HEK293T (cell line): ENCODE data around the gene CMTM4.

Experiments used
- CTCF ChIA-PET: fragments of 350-600 bp; formaldehyde crosslinking; extraction: SDS; loops from one replicate; lab custom pipeline; 2021; ENCODE audit warnings: antibody characterized with exemption, inconsistent platforms; lab: Yijun Ruan, JAX
- POLR2A ChIA-PET: fragments of 350-600 bp; formaldehyde crosslinking; extraction: SDS; loops from one replicate; lab custom pipeline; 2020; ENCODE audit warnings: antibody characterized with exemption, inconsistent platforms; lab: Yijun Ruan, JAX
- DNase-seq: peaks from one replicate; pipeline ENCODE4 v3.0.0; 2012; ENCODE audit warnings: mixed read lengths; ENCODE audit errors: extremely low spot score
- ARNT ChIP-seq: fragments of 450-650 bp; IDR thresholded peaks from 2 replicates; pipeline ENCODE4 v1.6.1; 2017; ENCODE audit warnings: mild to moderate bottlenecking
- BHLHE40 ChIP-seq: fragments of 450-650 bp; IDR thresholded peaks from 2 replicates; pipeline ENCODE4 v1.6.1; 2016; ENCODE audit warnings: mild to moderate bottlenecking, moderate library complexity, borderline replicate concordance
- CTBP1 ChIP-seq: fragments of 450-650 bp; IDR thresholded peaks from 2 replicates; pipeline ENCODE4 v1.6.1; 2016; ENCODE audit warnings: borderline replicate concordance
- ELF4 ChIP-seq: fragments of 450-650 bp; IDR thresholded peaks from 2 replicates; pipeline ENCODE4 v1.6.1; 2017; ENCODE audit warnings: antibody characterized with exemption
- FOXA1 ChIP-seq: fragments of 450-650 bp; IDR thresholded peaks from 2 replicates; pipeline ENCODE4 v1.6.1; 2016; ENCODE audit warnings: mild to moderate bottlenecking
- FOXK2 ChIP-seq: fragments of 450-650 bp; IDR thresholded peaks from 2 replicates; pipeline ENCODE4 v1.6.1; 2016; ENCODE audit warnings: mild to moderate bottlenecking
- FOXM1 ChIP-seq: fragments of 450-650 bp; IDR thresholded peaks from 2 replicates; pipeline ENCODE4 v1.6.1; 2017; ENCODE audit warnings: mild to moderate bottlenecking, borderline replicate concordance
- HDGF ChIP-seq: fragments of 450-650 bp; IDR thresholded peaks from 2 replicates; pipeline ENCODE4 v1.6.1; 2017; ENCODE audit warnings: antibody characterized with exemption, borderline replicate concordance
- L3MBTL2 ChIP-seq: fragments of 450-650 bp; conservative IDR thresholded peaks from 2 replicates; pipeline ENCODE4 v1.6.1; 2016; ENCODE audit warnings: mild to moderate bottlenecking
- LEF1 ChIP-seq: fragments of 450-650 bp; IDR thresholded peaks from 2 replicates; pipeline ENCODE4 v1.6.1; 2017; ENCODE audit warnings: mild to moderate bottlenecking, borderline replicate concordance
- NFRKB ChIP-seq: fragments of 450-650 bp; IDR thresholded peaks from 2 replicates; pipeline ENCODE4 v1.6.1; 2016; ENCODE audit warnings: mild to moderate bottlenecking, moderate library complexity
- SP1 ChIP-seq: fragments of 450-650 bp; IDR thresholded peaks from 2 replicates; pipeline ENCODE4 v1.6.1; 2017
- SUZ12 ChIP-seq: fragments of 450-650 bp; IDR thresholded peaks from 2 replicates; pipeline ENCODE4 v1.6.1; 2016; ENCODE audit warnings: mild to moderate bottlenecking
- TARDBP ChIP-seq: fragments of 450-650 bp; IDR thresholded peaks from 2 replicates; pipeline ENCODE4 v1.6.1; 2016
- ZNF384 ChIP-seq: fragments of 450-650 bp; IDR thresholded peaks from 2 replicates; pipeline ENCODE4 v1.6.1; 2016
- TF ChIP-seq, protein P1 (sequence below): fragments of 450-650 bp; IDR thresholded peaks from 2 replicates; pipeline ENCODE4 v1.6.1; 2016

CMTM4 gene

DNA sequence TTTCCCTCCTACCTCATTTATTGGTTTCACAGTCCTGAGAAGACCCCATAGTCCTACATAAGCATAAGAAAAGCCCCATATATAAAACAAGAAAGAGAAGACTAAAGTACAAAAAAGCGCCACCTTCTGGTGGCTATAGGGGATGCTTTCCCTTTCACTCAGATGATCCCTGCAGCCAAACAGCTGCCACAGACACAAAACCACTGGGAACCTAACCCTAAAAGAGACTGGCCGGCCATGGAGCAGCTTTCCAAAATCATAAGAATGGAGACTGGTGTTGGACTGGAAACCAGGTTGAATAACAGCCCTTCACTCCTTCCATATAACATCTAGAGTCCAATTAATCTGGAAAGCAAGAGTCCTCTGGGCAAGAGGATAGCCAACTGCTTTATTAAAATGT lies 43.5 kb upstream of the CMTM4 start:
- POLR2A ChIA-PET, result interaction anchor here (3.4 kb wide), 1 partner anchor 11 kb away, joined by 14 read pairs; the partner anchor contains the start of gene DYNC1LI2
- peak; percentile 66 for DNase-seq

DNA sequence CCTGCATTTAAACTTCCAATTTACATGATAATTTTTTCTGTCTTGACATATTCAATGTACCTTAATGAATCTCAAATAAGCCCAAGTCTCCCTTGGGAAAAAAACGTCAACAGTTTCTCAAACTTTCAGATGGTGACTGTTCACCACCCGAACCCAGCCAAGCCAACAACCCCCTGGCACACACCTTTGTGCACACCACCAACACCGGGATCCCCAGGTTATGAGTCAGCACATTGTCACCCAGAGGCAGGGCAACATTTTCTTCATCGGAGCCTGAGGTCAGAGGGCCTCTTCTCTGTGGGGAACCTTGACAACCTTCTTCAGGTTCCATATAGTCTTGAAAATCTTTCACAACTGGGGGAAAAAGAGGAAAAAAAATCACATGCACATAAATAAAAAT lies 39.3 kb upstream of the CMTM4 start:
- ChIA-PET CTCF (interaction anchor here (2.7 kb wide), 1 partner anchor 8 kb away, joined by 16 read pairs; no protein-coding TSS in a partner anchor), POLR2A (no interaction called here)
- no peak for DNase-seq
- TF ChIP-seq CTBP1 (no peak), FOXA1 (no peak), LEF1 (no peak), BHLHE40 (no peak), L3MBTL2 (no peak), SUZ12 (no peak), ELF4 (no peak), NFRKB (no peak), ZNF384 (no peak), TARDBP (no peak), HDGF (no peak), FOXM1 (no peak), ARNT (no peak), FOXK2 (no peak), SP1 (no peak)
- TF ChIP-seq, protein P1, sequence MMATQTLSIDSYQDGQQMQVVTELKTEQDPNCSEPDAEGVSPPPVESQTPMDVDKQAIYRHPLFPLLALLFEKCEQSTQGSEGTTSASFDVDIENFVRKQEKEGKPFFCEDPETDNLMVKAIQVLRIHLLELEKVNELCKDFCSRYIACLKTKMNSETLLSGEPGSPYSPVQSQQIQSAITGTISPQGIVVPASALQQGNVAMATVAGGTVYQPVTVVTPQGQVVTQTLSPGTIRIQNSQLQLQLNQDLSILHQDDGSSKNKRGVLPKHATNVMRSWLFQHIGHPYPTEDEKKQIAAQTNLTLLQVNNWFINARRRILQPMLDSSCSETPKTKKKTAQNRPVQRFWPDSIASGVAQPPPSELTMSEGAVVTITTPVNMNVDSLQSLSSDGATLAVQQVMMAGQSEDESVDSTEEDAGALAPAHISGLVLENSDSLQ, result no peak

More for the DNA sequence above, 43.5 kb upstream of the CMTM4 start:
- TF ChIP-seq FOXK2 (no peak), TARDBP (no peak), SP1 (no peak), FOXM1 (no peak), CTBP1 (no peak), ARNT (no peak), L3MBTL2 (no peak), SUZ12 (no peak), NFRKB (no peak), BHLHE40 (no peak), ZNF384 (no peak)
- CTCF ChIA-PET, result interaction anchor here (0.6 to 3.1 kb wide), 7 partner anchors 10 to 160 kb away, joined by 3 to 11 read pairs (median 3); partner anchors contain the start of gene DYNC1LI2

DNA sequence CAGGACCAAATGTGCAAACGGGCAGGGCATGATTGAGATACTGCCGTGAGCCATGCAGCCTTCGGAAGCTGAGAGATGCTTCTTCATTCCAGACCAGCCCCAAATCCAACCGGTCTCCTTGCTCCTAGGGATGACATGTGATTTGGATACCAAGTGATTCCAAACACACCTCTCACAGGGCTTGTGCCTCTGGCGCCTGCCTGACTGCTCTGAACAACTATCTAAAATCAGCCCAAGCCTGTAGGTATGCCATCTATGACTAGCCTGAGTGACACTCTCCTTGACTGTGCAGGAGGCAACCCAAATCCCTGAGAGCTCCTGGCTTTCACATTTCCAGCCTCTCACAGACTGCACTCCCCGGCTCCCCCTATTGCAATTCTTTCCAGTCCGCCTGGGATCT lies 34.6 kb upstream of the CMTM4 start:
- no peak for DNase-seq
- ChIA-PET CTCF (interaction anchor here (0.5 to 1.9 kb wide), 3 partner anchors 9 to 26 kb away, joined by 3 to 6 read pairs (median 4); partner anchors contain the start of gene DYNC1LI2), POLR2A (no interaction called here)
- TF ChIP-seq TARDBP, result no peak
- no peak for TF ChIP-seq SP1
- no peak for TF ChIP-seq LEF1
- TF ChIP-seq SUZ12, result no peak
- no peak for TF ChIP-seq NFRKB
- no peak for TF ChIP-seq HDGF
- no peak for TF ChIP-seq ARNT
- no peak for TF ChIP-seq FOXA1
- TF ChIP-seq ELF4, result no peak
- TF ChIP-seq BHLHE40, result no peak
- no peak for TF ChIP-seq FOXK2
- TF ChIP-seq, protein P1, result no peak
- TF ChIP-seq L3MBTL2, result no peak
- no peak for TF ChIP-seq CTBP1
- no peak for TF ChIP-seq FOXM1
- no peak for TF ChIP-seq ZNF384

DNA sequence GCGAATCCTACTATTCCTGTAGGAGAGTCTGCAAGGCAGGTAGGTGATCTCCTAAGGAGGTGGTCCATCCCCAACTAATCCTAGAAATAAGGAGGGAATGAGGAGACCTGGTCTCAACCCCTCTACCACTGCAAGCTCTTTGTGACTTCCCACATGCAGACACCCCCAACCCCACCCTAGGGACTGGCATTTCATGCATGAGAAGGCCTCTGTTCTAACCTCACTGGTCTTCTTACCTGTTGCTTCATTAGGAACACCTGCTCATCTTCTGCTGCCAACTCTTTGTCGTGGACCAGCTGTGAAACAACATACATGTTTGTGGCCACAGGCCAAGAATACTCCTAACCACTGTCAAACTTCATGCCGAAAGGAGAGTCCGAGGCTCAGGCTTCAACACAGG lies 32.3 kb upstream of the CMTM4 start:
- DNase-seq, result no peak
- CTCF ChIA-PET, result interaction anchor here (1.2 to 2.1 kb wide), 3 partner anchors 9 to 145 kb away, joined by 4 to 16 read pairs (median 5); no protein-coding TSS in a partner anchor
- TF ChIP-seq FOXA1 (no peak), SP1 (no peak), ARNT (no peak), HDGF (no peak), CTBP1 (no peak), FOXM1 (no peak), TARDBP (no peak), ZNF384 (no peak), SUZ12 (no peak), BHLHE40 (no peak), L3MBTL2 (no peak), LEF1 (no peak), NFRKB (no peak), FOXK2 (no peak), ELF4 (no peak)
- TF ChIP-seq, protein P1, result no peak
- POLR2A ChIA-PET, result no interaction called here

DNA sequence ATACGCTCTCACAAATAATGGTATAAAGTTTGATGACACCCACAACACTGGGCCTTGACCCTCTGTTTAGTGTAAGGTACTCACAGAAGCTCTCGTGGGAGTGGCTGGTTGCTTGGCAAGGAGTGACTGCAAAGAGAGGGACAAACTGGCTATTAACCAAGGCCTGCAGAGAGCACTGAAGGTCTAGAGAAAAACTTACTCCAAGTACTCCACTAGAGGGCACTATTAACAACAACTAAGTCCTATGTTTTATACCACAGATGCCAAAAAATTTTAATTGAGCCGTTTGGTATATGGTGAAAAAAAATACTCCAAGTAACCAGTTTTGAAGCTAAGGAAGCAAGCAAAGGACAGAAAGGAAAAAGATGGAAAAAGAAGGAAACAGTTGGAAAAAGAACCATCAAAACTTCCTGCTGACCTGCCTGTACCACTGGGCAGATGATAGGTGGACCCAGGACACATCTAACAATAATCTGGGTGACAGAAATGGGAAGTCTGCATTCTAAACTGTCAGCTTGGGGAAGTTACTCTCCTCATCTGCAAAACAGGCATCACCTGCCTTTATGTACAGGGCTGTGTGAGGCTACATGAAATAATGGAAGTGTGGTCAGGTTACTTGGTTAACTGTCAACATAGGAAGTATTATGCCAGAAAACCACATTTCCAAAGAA lies 31.7 kb upstream of the CMTM4 start:
- POLR2A ChIA-PET, result no interaction called here
- CTCF ChIA-PET, result interaction anchor here (0.6 to 2.1 kb wide), 4 partner anchors 9 to 145 kb away, joined by 4 to 16 read pairs (median 4); no protein-coding TSS in a partner anchor
- peak; percentile 70 for DNase-seq
- TF ChIP-seq, protein P1, result no peak
- TF ChIP-seq FOXA1, result no peak
- no peak for TF ChIP-seq ARNT
- TF ChIP-seq FOXK2, result no peak
- TF ChIP-seq LEF1, result no peak
- no peak for TF ChIP-seq FOXM1
- no peak for TF ChIP-seq SUZ12
- no peak for TF ChIP-seq CTBP1
